HG03097 (cell line): ENCODE measurements around the gene NINL.
"Not testable (repeated sequence)": the region's sequence is repeated elsewhere in the genome, so short reads cannot be mapped to it uniquely, and the experiment has no call there.

ENCODE experiments used
- ATAC-seq: cut with Tn5 transposase; IDR thresholded peaks from one replicate; pipeline ENCODE4 v1.9.1; 2021; ENCODE audit not compliant: unreplicated experiment, low FRiP score

The NINL gene

GRCh38 chr20:25489221-25489871 is 96.0 kb downstream of the NINL start:
- no peak for ATAC-seq

- no peak for ATAC-seq
These were observed 97.4 kb downstream of the NINL start for GRCh38 chr20:25487975-25488374.

- ATAC-seq, result no peak
These were observed 98.0 kb downstream of the NINL start for GRCh38 chr20:25487306-25487705.

GRCh38 chr20:25486377-25486776 is 99.0 kb downstream of the NINL start:
- ATAC-seq, result no peak

GRCh38 chr20:25485872-25486271 is 99.5 kb downstream of the NINL start:
- ATAC-seq, result no peak

- no peak for ATAC-seq
These were observed 100.3 kb downstream of the NINL start for GRCh38 chr20:25484911-25485511.

- no peak for ATAC-seq
These were observed 101.0 kb downstream of the NINL start for GRCh38 chr20:25484224-25484846.

GRCh38 chr20:25483431-25484132 is 101.7 kb downstream of the NINL start:
- ATAC-seq, result no peak

- no peak for ATAC-seq
These were observed 103.4 kb downstream of the NINL start for GRCh38 chr20:25481918-25482253.

GRCh38 chr20:25481235-25481917 is 104.0 kb downstream of the NINL start:
- ATAC-seq, result no peak

GRCh38 chr20:25480797-25481196 is 104.5 kb downstream of the NINL start:
- ATAC-seq, result no peak

GRCh38 chr20:25480156-25480555 is 105.2 kb downstream of the NINL start:
- no peak for ATAC-seq

GRCh38 chr20:25479638-25480037 is 105.7 kb downstream of the NINL start:
- ATAC-seq, result no peak

GRCh38 chr20:25478889-25479568 is 106.3 kb downstream of the NINL start:
- no peak for ATAC-seq

- ATAC-seq, result no peak
These were observed 108.1 kb downstream of the NINL start for GRCh38 chr20:25477014-25477882.

GRCh38 chr20:25476106-25477013 is 109.0 kb downstream of the NINL start:
- ATAC-seq, result no peak

GRCh38 chr20:25473297-25473696 is 112.0 kb downstream of the NINL start:
- not testable (repeated sequence) for ATAC-seq

GRCh38 chr20:25471020-25471419 is 114.3 kb downstream of the NINL start:
- no peak for ATAC-seq

- ATAC-seq, result peak; percentile 65
These were observed 115.3 kb downstream of the NINL start for GRCh38 chr20:25470045-25470444.
